Neural crest cell (in vitro differentiated cells): Measurements from ENCODE around the gene FBXL17. TPM values are rescaled to one million over a fixed set of nuclear protein-coding genes. Genes with fewer than 3 reads are reported as not detected.
A peak's percentile ranks its signal among the peaks of the same experiment; 100 is the strongest.

Source experiments
- DNase-seq: peaks from one replicate; pipeline ENCODE4 v3.0.0; 2021; ENCODE audit warnings: low read depth, mixed read lengths, low spot score
- H3K27ac Mint-ChIP-seq: one replicate; pipeline ENCODE4 v1.8.0; 2021; ENCODE audit warnings: mild to moderate bottlenecking, mixed read lengths; ENCODE audit not compliant: unreplicated experiment
- H3K27me3 Mint-ChIP-seq: 2 replicates; pipeline ENCODE4 v1.8.0; 2021; ENCODE audit warnings: low read depth, mild to moderate bottlenecking, mixed read lengths
- H3K36me3 Mint-ChIP-seq: 2 replicates; pipeline ENCODE4 v1.8.0; 2021; ENCODE audit warnings: low read depth, mild to moderate bottlenecking, mixed read lengths
- H3K4me1 Mint-ChIP-seq: 2 replicates; pipeline ENCODE4 v1.8.0; 2021; ENCODE audit warnings: mixed read lengths
- H3K4me3 Mint-ChIP-seq: one replicate; pipeline ENCODE4 v1.8.0; 2021; ENCODE audit warnings: mild to moderate bottlenecking, mixed read lengths
- H3K9me3 Mint-ChIP-seq: 2 replicates; pipeline ENCODE4 v1.8.0; 2021; ENCODE audit warnings: mixed read lengths
- CTCF ChIP-seq: fragments of 200-600 bp; sonication (generic); conservative IDR thresholded peaks from 2 replicates; pipeline ENCODE4 v1.5.0; 2021; ENCODE audit warnings: antibody characterized with exemption, mild to moderate bottlenecking
- total RNA-seq: library from RNA; stranded (reverse); gene quantifications from 2 replicates; pipeline ENCODE4 v1.2.1, GENCODE V29; 2021

The FBXL17 gene
- total RNA-seq, 1 donor from 2014 or later, result 17.8 TPM

DNA sequence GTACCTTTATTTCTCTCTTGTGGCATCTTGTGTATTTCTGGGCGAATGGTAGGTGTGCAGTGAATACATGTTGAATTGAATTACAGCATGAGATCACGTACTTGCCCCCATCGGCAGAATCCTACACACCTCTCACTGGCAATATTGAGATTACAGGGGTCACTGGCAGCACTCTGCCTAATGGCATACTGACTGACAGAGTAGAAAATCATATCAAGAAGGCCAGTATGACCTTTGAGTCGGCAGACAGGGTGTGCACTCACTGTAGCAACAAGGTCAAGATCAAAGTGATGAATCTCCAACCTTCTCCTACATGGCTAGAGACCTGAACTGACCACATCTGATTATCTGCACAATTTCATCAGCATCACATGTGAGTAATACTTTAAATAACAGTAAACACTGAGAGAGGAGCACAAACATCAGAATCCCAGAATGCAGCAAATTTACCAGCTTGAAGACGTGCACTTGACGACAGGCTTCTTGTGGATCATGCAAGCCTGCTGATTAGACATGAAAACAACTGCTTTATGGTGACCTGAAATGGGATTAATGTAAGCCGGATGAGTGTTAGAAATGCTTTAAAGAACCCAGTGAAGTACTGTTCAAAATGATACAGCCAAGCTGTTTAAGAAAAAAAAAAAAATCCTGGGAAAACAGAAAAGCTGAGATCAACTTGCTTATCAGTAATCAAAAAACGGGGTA, 444.1 kb downstream of the FBXL17 start:
- Mint-ChIP-seq H3K27ac (peak overlapping the region; percentile 95), H3K9me3 (no peaks in the 10 kb centered on the region), H3K27me3 (no peaks in the 10 kb centered on the region), H3K4me3 (peak overlapping the region; percentile 38), H3K36me3 (no peaks in the 10 kb centered on the region), H3K4me1 (peaks cover 47% of the 10 kb centered on the region)
- no peak for DNase-seq
- no peak for TF ChIP-seq CTCF

GRCh38 chr5:107937204-107937603, 444.7 kb downstream of the FBXL17 start:
- Mint-ChIP-seq H3K9me3 (no peaks in the 10 kb centered on the region), H3K4me3 (peak overlapping the region; percentile 38), H3K27ac (peak overlapping the region; percentile 95), H3K4me1 (peaks cover 47% of the 10 kb centered on the region), H3K36me3 (no peaks in the 10 kb centered on the region), H3K27me3 (no peaks in the 10 kb centered on the region)
- TF ChIP-seq CTCF, result no peak
- DNase-seq, result no peak

DNA sequence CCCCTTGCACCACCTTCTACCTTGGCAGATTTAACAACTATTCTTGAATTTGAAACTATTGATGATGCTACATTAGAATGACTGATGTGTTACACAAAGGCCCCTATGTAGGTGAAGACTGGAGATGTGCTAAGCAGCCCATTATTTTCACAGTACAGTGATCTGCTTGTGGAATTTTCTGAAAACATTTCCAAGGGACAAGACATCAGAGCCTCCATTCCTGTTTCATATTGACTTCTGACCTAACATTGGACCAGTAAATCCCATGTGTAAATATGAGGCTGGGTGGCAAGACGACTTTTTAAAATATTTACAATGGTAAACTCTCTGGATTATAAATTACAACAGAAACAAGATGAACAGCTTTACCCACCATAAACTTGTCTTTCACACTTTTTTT, 445.4 kb downstream of the FBXL17 start:
- Mint-ChIP-seq H3K36me3 (no peaks in the 10 kb centered on the region), H3K27me3 (no peaks in the 10 kb centered on the region), H3K4me1 (peaks cover 47% of the 10 kb centered on the region), H3K9me3 (no peaks in the 10 kb centered on the region), H3K27ac (peak overlapping the region; percentile 29), H3K4me3 (peak overlapping the region; percentile 0)
- no peak for TF ChIP-seq CTCF
- no peak for DNase-seq

DNA sequence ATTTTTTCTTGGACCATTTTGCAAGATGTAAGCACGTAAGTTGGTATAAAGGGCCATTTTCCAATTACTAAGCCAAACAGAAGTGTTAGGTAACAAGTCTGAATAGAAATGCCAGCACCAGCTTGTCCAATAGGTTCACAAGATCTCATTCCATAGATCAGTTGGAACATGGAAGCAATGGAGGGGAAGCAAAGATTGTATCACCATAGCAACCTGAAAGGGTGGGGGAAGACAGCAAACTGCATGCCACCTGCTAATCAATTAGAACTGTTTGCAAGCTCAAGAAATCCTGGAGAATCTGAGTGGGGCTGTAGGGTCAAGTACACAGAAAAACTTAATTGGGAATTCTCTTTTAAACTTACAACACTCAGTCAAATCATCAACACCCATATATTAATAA, 446.3 kb downstream of the FBXL17 start:
- peak overlapping the region; percentile 63 for H3K4me3 Mint-ChIP-seq
- no peaks in the 10 kb centered on the region for H3K27me3 Mint-ChIP-seq
- H3K27ac Mint-ChIP-seq, result peak overlapping the region; percentile 64
- TF ChIP-seq CTCF, result no peak
- H3K36me3 Mint-ChIP-seq, result no peaks in the 10 kb centered on the region
- H3K4me1 Mint-ChIP-seq, result peaks cover 47% of the 10 kb centered on the region
- no peaks in the 10 kb centered on the region for H3K9me3 Mint-ChIP-seq
- DNase-seq, result no peak

GRCh38 chr5:107933326-107933725, 448.6 kb downstream of the FBXL17 start:
- no peak overlapping the region for H3K27ac Mint-ChIP-seq
- peaks cover 39% of the 10 kb centered on the region for H3K4me1 Mint-ChIP-seq
- no peak for TF ChIP-seq CTCF
- DNase-seq, result no peak
- H3K36me3 Mint-ChIP-seq, result no peaks in the 10 kb centered on the region
- H3K4me3 Mint-ChIP-seq, result no peak overlapping the region
- no peaks in the 10 kb centered on the region for H3K27me3 Mint-ChIP-seq
- H3K9me3 Mint-ChIP-seq, result no peaks in the 10 kb centered on the region
